GM19238 (cell line): ENCODE data around the gene AGFG2.
"Not testable (repeated sequence)": the region's sequence is repeated elsewhere in the genome, so short reads cannot be mapped to it uniquely, and the experiment has no call there.

Experiments
- DNase-seq: peaks from one replicate; pipeline ENCODE4 v3.0.0; 2011; ENCODE audit warnings: low spot score; ENCODE audit not compliant: insufficient read length

The AGFG2 gene

DNA sequence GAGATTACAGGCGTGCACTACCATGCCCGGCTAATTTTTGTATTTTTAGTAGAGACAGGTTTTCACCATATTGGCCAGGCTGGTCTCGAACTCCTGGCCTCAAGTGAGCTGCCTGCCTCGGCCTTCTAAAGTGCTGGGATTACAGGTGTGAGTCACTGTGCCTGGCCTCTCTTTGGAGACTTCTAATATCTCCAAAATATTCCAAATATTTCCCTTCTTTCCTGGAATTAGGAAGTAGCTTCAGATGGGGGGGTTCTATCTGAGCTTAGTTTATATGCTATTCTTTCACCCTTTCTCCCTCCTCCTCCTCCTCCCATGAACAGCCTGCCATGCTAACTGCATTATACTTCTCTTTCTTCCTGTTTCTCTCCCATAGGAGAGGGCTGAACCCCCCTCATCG lies 9.4 kb downstream of the AGFG2 start:
- DNase-seq: not testable (repeated sequence)

DNA sequence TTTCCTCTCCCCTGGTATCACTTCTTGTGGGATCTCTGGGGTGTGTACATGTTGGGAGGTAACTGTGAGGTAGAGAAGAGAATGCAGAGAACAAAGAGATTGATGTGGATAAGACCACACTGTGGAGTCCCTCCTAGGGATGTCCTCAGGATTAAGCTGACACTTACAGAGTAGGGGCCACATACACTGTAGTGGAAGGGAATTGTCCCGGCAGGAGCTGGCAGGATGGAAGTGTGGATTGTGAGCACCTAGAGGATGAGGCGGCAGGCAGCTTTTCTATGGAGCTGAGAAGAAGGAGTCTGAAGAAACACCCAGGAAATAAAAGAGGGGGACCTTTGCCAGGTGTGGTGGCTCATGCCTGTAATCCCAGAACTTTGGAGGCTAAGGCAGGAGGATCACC lies 13.5 kb downstream of the AGFG2 start:
- no peak for DNase-seq

DNA sequence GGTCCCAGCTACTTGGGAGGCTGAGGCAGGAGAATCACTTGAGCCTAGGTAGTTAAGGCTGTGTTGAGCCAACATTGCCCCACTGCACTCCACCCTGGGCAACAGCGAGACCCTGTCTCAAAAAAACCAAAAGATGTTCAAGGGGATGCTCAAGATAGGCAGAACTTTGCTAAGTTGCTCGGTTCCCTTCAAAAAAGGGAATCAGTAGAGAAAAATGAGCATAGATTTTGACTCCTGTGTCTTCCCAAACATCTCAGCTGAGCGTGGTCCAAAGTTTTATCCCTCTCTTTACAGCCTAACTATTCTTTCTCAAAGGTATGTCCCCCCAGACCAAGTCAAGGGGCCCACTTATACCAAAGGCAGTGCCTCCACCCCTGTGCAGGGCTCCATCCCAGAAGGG lies 14.0 kb downstream of the AGFG2 start:
- DNase-seq: no peak

DNA sequence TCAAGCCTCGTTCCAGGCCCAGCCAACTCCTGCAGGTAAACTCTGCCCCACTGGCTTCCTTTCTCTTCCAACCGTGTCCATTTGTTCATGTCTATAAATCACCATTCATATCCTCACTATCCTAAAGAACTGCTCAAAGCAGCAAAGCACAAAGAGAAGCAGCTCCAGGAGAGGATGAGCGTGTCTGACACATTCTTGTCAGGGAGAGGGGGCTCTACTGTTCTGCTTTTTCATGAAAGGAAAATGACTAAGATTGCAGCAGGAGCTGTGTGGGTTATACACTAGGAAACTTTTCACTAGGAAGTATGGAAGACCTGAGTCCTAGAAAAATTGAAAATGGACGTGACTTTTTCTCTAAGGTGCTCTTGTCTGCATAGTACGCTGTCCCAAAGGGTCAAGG lies 16.7 kb downstream of the AGFG2 start:
- DNase-seq: no peak

DNA sequence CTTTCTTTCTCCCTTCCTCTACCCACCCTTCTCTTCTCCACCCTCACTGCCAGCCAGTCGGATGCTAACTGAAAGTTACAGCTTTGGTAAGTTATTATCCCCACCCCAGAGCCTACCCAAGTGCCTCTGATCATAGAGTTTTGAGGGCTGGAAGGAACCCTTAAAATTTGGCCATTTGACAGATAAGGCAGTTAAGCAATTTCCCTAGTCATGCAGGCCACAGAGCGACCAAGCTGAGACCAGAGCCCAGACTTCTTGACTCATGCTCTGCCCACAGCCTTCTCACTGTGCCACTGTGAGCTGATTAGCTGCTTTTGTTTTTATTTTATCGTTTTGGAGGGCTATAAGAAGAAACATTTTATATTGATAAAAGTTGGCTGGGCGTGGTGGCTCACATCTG lies 17.5 kb downstream of the AGFG2 start:
- no peak for DNase-seq

DNA sequence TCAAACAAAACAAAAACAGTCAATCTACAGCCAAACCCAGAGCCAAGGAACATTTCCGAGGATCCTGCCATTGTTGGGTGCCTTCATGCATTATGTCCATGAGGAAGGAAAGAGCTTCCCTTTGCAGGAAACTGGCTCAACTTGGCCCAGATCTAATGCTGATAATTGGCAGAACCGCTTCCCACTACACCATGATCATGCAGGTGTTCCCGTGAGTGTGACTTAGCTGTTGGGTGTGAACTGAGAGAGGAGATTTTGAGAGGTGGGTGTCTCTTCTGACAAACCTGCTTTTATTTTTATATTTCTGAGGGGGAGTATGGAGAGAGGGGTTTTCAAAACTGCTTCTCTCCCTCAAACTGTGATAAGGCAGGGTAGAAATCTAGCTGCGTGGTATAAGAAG lies 20.1 kb downstream of the AGFG2 start:
- no peak for DNase-seq

DNA sequence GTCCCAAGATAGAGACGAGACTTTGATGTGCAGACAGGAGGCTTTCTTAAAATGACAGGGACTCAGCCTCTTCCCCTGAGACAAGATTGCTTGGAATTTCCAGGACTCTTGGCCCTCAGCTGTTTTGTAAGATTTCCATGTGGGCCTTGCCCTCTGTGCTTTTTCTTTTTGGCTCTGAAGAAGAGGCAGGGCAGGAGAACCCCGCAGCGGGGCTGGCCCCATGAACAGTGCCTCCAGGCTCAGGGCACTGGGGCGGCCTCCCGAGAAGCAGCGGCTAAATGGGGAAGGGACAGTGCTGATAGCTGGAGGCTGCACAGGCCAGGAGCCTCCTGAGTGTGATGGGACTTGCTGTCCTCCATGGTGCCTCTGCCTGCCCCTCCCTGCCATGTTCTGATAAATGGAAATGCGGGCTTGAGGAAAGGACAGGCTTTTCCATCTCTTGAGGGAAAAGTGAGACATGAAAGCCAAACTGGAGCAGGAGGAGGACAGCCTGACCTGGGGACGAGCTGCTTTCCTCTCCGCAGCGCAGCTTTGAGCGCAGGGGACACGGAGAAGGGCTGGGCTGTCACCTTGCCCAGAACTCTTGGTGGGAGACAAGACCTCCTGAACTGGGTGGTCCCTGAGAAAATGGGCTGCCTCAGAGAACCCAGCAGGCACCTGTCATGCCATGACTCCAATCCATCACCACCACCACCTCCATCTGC lies 22.6 kb downstream of the AGFG2 start:
- DNase-seq: no peak

DNA sequence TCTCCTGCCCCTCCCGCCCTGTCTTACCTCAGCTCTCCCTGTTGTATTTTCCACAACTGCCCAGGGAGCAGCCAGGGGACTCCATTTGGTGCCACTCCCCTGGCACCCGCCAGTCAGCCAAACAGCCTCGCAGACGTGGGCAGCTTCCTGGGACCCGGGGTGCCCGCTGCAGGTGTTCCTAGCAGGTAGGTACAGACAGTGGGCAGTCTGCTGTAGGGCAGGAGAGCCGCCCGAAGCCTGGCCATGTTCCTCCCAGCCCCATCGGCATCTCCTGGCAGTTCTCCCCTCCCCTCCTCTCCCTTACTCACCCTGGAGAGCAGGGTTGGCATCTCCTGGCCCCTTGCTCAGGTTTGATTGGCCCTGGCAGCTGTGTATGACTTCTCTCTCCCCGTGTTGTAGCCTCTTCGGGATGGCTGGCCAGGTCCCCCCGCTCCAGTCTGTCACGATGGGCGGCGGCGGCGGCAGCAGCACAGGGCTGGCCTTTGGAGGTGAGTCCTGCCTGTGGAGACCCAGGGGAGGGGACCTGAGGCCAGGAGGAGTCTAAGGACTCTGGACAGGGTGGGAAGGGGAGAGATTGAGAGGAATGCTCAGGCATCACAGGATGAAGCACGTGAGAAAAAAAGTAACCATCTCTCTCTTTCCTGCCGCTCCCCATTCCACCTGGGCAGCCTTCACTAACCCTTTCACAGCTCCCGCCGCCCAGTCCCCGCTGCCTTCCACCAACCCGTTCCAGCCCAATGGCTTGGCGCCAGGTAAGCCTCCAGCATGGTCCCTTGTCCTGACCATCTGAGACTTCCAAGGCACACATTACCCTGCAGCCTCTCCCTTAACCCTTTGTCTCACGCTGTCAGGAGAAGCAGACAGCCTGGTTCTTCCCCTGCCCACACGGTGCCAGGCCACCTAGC lies 23.4 kb downstream of the AGFG2 start:
- no peak for DNase-seq

DNA sequence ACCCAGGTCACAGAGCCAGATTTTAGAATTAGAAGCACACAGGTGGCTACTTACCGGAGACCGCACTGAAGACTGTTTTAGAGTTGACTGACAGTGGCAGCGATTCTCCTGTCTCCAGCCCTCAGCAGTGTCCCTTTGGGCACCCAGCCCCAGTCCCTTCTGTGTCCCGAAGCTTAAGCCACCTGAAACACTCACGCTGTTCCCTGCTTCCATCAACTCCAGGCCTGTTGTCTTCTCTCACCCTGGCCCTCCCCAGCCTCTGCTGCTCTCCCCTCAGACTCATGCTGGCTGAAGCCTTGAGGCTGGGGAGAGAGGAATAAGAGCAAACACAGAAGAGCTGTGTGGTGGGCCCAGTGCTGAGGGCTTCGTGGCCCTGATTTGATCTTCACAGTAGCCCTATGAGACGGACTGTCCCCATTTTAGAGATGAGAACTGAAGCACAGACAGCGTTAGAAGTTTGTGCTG lies 24.1 kb downstream of the AGFG2 start:
- DNase-seq: no peak

DNA sequence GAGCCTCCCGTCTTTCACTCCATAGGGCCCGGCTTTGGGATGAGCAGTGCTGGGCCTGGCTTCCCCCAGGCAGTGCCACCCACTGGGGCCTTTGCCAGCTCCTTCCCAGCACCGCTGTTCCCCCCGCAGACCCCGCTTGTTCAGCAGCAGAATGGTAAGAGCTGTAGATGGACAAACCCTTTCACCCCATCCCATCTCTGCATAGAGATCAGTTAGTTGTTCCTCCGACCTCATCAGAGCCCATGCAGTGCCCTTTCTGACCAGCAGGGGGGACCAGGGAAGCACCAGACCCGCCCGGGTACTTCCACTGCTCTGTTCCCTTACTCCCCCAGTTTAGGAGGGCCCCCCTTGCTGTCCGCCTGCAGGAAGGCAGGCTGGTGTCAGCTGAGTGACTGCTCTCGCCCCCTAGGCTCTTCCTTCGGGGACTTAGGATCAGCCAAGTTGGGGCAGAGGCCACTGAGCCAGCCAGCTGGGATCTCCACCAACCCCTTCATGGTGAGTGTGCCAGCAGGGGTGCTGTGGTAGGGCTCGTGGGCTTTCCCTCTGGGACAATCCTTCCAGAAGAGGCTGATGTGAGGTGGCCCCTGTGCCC lies 24.9 kb downstream of the AGFG2 start:
- peak; percentile 74 for DNase-seq

DNA sequence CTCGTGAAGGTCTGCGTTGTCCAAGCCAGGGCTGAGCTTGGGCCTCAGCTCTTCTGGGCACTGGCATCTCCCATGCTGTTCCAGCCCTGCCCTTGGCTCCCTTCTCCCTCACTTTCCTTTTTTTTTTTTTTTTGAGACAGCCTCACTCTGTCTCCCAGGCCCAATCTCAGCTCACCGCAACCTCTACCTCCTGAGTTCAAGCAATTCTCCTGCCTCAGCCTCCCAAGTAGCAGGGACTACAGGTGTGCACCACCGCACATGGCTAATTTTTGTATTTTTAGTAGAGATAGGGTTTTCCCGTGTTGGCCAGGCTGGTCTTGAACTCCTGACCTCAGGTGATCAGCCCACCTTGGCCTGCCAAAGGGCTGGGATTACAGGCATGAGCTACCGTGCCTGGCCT lies 25.4 kb downstream of the AGFG2 start:
- DNase-seq: not testable (repeated sequence)

DNA sequence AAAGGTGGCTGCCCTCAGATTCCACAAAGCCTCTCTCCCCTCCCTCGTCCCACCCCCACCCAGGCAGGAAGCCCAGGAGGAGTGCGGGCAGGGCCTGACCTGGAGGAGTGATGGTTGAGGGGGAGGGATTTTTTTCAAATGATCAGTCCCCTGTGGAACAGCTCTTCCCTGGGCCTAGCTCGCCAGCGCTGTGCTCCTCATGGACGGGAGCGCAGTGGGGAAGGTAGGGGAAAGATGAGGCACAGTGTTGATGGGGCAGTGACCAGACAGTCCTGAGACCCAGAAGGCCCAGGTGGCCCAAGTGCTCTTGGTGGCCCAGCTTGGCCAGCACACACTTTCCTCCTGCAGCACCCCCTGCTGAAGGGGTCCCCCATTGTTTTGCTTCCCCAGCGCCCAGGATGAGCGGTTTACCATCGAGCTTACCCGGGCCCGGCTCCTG lies 26.1 kb downstream of the AGFG2 start:
- DNase-seq: no peak

DNA sequence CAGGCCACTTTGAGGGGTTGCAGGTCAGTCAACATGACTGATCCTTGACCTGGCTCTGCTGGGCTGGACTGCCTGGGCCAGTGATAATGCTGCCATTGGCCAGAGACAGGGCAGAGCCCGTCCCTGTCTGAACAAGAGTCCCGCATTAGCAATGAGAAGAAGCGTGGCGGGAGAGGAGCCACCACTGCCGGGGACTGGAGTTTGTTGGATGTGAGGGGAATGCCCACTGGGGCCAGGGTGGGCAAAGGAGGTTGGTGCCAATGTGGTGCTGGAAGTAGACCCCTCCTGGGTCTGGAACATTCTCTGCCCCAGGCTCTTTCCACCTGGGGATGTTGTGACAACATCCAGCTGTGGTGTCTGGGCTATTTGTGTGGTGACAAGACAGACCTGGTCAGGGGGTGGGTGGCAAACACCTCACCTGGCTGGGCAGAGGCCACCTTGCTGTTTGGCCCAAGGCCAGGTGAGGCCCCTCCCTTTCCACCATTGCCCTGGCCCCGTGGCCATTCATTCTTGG lies 27.1 kb downstream of the AGFG2 start:
- DNase-seq: no peak

DNA sequence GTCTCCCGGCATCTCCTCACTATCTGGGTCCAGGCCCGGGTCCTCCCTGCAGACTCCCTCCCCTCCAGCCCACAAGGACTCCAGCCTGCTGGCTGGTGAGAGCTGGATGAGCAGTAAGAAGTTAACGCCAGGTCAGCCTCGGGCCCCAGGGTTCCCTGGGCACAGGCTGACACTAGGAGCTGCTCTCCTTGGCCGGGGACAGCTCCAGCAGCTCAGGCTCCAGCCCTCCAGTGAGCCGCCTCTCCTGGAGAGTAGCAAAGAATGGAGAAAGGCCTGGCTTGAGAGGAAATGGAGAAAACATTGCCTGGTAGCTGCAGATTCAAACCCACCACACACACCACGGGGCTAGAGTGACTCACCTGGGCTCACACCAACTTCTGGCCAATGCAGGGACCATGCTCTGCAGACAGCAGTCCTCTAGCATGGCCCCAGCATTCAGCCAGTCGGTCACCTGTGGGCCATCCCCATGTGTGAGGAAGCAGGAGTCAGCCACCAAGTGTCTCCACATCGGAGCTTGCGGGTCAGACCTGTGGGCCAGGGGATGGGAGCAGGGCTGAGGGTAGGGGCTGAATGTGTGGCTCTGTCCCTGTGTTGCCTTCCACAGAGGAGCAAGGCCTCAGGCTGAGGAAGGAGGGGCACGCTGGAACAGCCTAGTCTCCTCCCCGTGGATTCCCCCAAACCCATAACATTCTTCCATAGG lies 28.2 kb downstream of the AGFG2 start:
- no peak for DNase-seq

DNA sequence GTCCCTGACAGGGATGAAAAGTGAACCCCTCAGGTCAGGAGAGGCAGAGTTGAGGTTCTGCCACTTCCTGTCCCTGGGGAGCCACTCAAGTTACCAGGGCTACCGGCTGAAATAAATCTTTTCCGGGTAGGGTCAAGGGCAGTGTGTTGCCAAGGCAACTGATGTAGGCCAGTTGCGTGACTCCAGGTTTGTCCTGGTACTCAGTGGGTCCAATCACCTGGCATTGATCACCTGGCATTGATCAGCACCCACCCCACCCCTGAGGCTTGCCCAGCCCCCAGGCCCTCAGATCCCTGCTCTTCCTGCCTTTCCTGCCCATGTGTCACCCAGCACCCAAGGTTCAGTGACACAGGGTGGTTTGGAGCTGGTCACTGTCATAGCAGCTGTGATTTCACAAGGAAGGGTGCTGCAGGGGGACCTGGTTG lies 28.8 kb downstream of the AGFG2 start:
- no peak for DNase-seq

DNA sequence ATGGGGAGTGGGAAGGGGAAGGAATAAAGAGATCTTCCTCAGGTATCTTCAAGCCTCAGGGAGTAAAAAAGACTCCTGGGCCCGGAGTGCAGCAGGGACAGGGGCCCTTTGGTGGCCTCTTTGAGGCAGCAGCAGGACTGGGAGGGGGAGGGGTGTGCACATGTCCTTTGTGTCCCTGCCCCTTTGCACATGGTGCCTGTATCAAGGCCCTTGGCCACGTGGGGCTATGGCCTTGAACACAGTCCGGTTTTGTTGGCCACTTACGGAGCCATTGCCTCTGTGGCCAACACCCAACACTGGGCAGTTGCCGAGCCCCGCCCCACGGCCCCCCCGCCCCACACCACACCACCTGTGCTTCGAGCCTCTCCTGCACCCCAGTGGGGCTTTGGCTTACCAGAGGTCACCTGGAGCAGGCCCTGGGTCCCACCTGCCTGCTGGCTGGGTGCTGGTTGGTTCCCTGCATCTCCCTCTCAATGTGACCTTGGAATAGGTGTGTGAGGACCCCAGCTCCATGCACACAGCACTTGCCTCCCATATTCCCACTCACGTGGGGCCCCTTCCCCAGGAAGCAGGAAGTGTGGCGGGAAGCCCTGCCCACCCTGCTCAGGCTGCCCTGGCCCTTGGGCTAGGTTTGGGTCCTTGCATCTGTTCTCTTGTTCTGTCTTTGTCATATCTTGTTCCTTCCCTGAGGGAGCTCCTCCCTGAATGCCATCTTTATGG lies 29.3 kb downstream of the AGFG2 start:
- no peak for DNase-seq

DNA sequence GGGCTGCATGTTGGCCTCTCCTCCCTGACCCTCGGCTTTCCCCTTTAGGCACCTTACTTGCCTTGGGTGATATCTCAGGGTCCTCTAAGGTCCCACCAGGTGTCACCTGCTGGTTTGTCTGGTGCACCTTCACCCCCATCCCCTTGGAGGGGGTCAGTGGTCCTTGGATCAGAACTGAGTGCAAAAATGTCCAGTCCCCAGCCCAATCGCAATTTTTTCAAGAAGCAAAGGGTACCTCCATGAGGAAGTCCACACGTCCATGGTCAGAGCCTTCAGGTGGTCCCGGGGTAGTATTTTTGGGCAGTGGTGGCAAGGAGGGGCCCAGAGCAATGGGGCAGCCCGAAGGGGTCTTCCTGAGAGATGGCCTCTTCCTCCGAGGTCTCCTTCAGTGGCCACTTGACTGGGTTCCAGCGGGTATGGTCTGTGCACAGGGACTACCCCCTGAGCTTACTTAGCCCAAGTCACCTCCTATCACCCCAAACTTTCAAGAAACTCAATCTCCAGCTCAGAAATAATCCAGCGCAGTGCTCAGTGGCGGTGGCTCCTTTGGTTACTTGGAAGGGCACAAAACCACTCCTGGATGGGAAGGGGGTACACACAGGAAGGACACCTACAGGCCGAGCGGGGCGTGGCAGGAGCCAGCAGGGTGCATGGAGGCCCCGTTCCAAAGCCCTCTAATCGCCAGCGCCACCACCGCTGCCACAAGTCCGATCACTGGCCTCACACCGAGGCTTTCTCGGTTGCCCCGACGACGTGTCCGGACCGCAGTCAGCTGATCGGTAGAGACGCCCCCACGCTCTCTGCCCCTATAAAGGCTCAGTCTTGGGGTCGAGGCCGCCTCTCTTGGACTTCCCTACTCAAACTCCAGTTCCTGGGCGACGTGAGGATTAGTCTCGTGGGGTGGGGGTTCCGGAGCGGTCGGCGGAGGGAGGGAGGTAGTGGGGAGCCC lies 30.2 kb downstream of the AGFG2 start:
- DNase-seq: no peak

DNA sequence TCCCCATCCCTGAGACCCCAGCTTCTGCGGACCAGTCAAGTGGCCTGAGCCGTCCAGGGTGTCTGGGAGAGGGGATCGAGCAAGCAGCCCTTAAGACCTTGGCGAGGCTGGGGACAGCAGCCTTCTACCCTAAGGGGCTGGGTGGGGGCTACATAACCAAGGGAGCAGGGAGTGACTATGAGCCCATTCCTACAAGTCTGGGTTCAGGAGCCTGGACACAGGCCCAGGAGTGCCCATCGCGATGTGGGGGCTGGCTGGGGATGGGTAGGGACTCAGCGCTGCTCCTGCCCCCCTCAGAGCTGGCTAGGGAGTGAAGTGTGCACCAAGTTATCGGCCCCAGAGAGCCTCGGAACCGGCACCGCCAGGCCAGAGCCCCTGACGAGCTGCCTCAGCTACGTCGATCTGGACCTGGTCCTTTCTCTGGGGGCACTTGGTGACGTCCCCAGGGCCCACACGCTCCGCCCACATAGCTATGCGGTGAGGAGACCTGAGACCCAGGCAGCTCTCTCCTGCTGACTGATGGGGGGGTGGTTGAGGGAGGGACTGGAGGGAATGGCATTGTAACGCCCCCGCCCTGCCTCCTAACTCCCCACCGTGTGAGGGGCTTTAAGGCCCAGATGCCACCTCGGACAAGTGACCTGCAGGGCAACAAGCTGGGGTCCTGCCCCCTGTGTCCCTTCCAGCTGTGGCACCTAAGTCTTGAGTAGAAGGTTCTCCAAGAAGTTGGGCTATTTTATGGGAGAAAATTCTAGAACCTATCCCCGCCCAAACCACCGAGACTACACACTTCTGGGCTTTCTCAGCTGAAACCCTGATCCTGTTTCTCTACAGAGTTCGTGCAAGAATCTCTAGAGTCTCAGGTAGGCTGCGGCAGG lies 32.2 kb downstream of the AGFG2 start:
- DNase-seq: no peak

DNA sequence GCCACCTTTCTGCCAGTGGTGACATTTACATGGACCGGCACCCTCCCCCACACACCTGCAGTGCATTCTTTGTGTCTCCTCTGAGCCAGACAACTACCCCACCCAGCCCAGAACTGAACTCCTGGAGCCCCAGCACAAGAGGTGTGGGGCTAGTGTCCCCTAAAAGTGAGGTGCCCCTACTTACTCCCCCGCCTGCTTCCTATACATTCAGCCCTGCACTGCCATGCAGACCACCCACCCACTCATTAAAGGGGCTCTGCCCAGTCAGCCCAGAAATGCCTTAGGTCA lies 32.8 kb downstream of the AGFG2 start:
- DNase-seq: no peak
